CD14-positive monocyte (primary cell): ENCODE results near the gene MCC. TPM values are rescaled to one million over a fixed set of nuclear protein-coding genes. Genes with fewer than 3 reads are reported as not detected.

Experiments used
- DNase-seq, 3 donors: peaks; one replicate each; pipeline ENCODE4 v3.0.0-alpha.2; 2011 to 2022
- H2AFZ ChIP-seq: 2 replicates; pipeline ENCODE4 v1.6.0; 2012; ENCODE audit warnings: mild to moderate bottlenecking, low read depth, low read length, inconsistent platforms; ENCODE audit not compliant: insufficient read depth, poor library complexity, severe bottlenecking
- H3K27ac ChIP-seq, 2 donors: 1 replicate in 1 of 2; 2 replicates in 1 of 2; pipeline ENCODE4 v1.5.1; 2012 to 2013; ENCODE audit warnings: low read length in 2 of 2, control low read depth in 1 of 2, inconsistent platforms in 1 of 2, low read depth in 1 of 2, mild to moderate bottlenecking in 1 of 2
- H3K27me3 ChIP-seq, 2 donors: one replicate each; pipeline versions ENCODE4 v1.6.0 to v1.6.1; 2011 to 2013; ENCODE audit warnings: low read length in 2 of 2; ENCODE audit not compliant: control insufficient read depth in 2 of 2, insufficient read depth in 2 of 2
- H3K36me3 ChIP-seq, 2 donors: replicated peaks in 1 of 2; 1 replicate in 1 of 2; 2 replicates in 1 of 2; pipeline versions ENCODE4 v1.5.1 to v1.6.1; 2012 to 2013; ENCODE audit warnings: low read length in 2 of 2, control low read depth in 1 of 2, inconsistent platforms in 1 of 2, mild to moderate bottlenecking in 1 of 2; ENCODE audit not compliant: insufficient read depth in 2 of 2, control insufficient read depth in 1 of 2
- H3K4me1 ChIP-seq, 2 donors: 1 replicate in 1 of 2; 2 replicates in 1 of 2; pipeline versions ENCODE4 v1.5.1 to v1.6.1; 2012 to 2013; ENCODE audit warnings: low read length in 2 of 2, control low read depth in 1 of 2, inconsistent platforms in 1 of 2, mild to moderate bottlenecking in 1 of 2, moderate library complexity in 1 of 2; ENCODE audit not compliant: insufficient read depth in 2 of 2, control insufficient read depth in 1 of 2
- H3K4me2 ChIP-seq: replicated peaks from 2 replicates; pipeline ENCODE3; 2012; ENCODE audit warnings: low read length, moderate library complexity, mild to moderate bottlenecking; ENCODE audit not compliant: poor library complexity, severe bottlenecking; ENCODE audit errors: extremely low read depth
- H3K4me3 ChIP-seq, 3 experiments: fragments of 200-600 bp in 1 of 3; sonication (generic) in 1 of 3; replicated peaks in 1 of 3; 1 replicate in 2 of 3; 2 replicates in 1 of 3; pipeline ENCODE4 v1.5.1; 2011 to 2013; ENCODE audit warnings: low read length in 3 of 3, mild to moderate bottlenecking in 3 of 3, control low read depth in 2 of 3, low read depth in 2 of 3, inconsistent platforms in 1 of 3, moderate library complexity in 1 of 3
- H3K79me2 ChIP-seq: 2 replicates; pipeline ENCODE4 v1.6.0; 2012; ENCODE audit warnings: mild to moderate bottlenecking, control low read depth, inconsistent platforms, low read length, moderate library complexity; ENCODE audit not compliant: insufficient read depth
- H3K9ac ChIP-seq: 2 replicates; pipeline ENCODE4 v1.6.0; 2017; ENCODE audit warnings: low read length, mild to moderate bottlenecking; ENCODE audit not compliant: insufficient read depth, poor library complexity, severe bottlenecking
- H3K9me3 ChIP-seq, 2 donors: replicated peaks in 1 of 2; 1 replicate in 1 of 2; 2 replicates in 1 of 2; pipeline versions ENCODE4 v1.5.1 to v1.6.1; 2012 to 2013; ENCODE audit warnings: low read length in 2 of 2, control low read depth in 1 of 2; ENCODE audit not compliant: control insufficient read depth in 1 of 2, insufficient read depth in 1 of 2
- H4K20me1 ChIP-seq: 2 replicates; pipeline ENCODE4 v1.6.0; 2012; ENCODE audit warnings: mild to moderate bottlenecking, low read length, control low read depth, moderate library complexity; ENCODE audit not compliant: insufficient read depth
- H3K27ac Mint-ChIP-seq, 7 donors: one replicate each; pipeline ENCODE4 v1.8.0; 2020; ENCODE audit warnings: mild to moderate bottlenecking in 7 of 7, mixed read lengths in 7 of 7, moderate library complexity in 6 of 7, inconsistent platforms in 2 of 7
- H3K27me3 Mint-ChIP-seq, 3 donors: one replicate each; pipeline ENCODE4 v1.8.0; 2021 to 2022; ENCODE audit warnings: low read depth in 3 of 3, mild to moderate bottlenecking in 3 of 3, mixed read lengths in 3 of 3, moderate library complexity in 3 of 3, inconsistent platforms in 1 of 3
- H3K36me3 Mint-ChIP-seq, 2 donors: one replicate each; pipeline ENCODE4 v1.8.0; 2020; ENCODE audit warnings: mixed read lengths in 2 of 2, inconsistent platforms in 1 of 2, mild to moderate bottlenecking in 1 of 2
- H3K4me1 Mint-ChIP-seq: one replicate; pipeline ENCODE4 v1.8.0; 2020; ENCODE audit warnings: mild to moderate bottlenecking, mixed read lengths
- H3K4me3 Mint-ChIP-seq, 2 donors: one replicate each; pipeline ENCODE4 v1.8.0; 2020; ENCODE audit warnings: mild to moderate bottlenecking in 2 of 2, mixed read lengths in 2 of 2, moderate library complexity in 1 of 2
- H3K9me3 Mint-ChIP-seq, 7 donors: one replicate each; pipeline ENCODE4 v1.8.0; 2020 to 2022; ENCODE audit warnings: mixed read lengths in 7 of 7, mild to moderate bottlenecking in 6 of 7, moderate library complexity in 6 of 7, inconsistent platforms in 2 of 7
- CTCF ChIP-seq: fragments of 200-600 bp; IDR thresholded peaks from one replicate; pipeline ENCODE4 v1.8.0; 2022; ENCODE audit warnings: antibody characterized with exemption, mild to moderate bottlenecking
- WGBS: methylation state at CpG from one replicate; pipeline ENCODE4 v1.1.5; 2013; ENCODE audit warnings: missing lambda C conversion rate; ENCODE audit not compliant: insufficient coverage; 5-methylcytosine and 5-hydroxymethylcytosine counted together
- intact Hi-C, 2 donors: fragments of 100-400 bp; cut with micrococcal nuclease; formaldehyde crosslinking; loops; one replicate each; pipeline versions ENCODE4 v1.15.0 to v1.15.1; 2023
- polyA plus RNA-seq, 3 donors: library from polyadenylated mRNA; depleted of rRNA in 1 of 3; unstranded in 2 of 3; stranded (reverse) in 1 of 3; fragments of 300-500 nt in 2 of 3; fragments of >200 nt in 1 of 3; fragmentation: Illumina TruSeq in 2 of 3; gene quantifications; 1 replicate in 2 of 3; 2 replicates in 1 of 3; pipeline ENCODE4 v1.2.3, GENCODE V29; 2012 to 2021

Gene MCC
- polyA plus RNA-seq, 3 donors = 0.09 TPM; not detected in 2

GRCh38 chr5:113378081-113378480 lies 110.2 kb downstream of the MCC start:
- Mint-ChIP-seq H3K4me1 (peaks cover 14% of the 10 kb centered on the region), H3K27ac (no peak overlapping the region), H3K9me3 (peaks cover 0 to 5% (median 1%) of the 10 kb centered on the region in 7 donors), H3K36me3 (no peaks in the 10 kb centered on the region), H3K4me3 (no peak overlapping the region), H3K27me3 (peaks cover 41 to 62% (median 51%) of the 10 kb centered on the region in 3 donors)
- intact Hi-C loops = loop anchor here in 1 of 2 donors (5.0 kb wide), 1 partner anchor 229 kb away; no protein-coding TSS in a partner anchor
- no peak for TF ChIP-seq CTCF
- no peaks in the 10 kb centered on the region for H3K79me2 ChIP-seq
- H2AFZ ChIP-seq = no peak overlapping the region
- H3K4me2 ChIP-seq = no peak overlapping the region
- H3K4me3 ChIP-seq = no peak overlapping the region
- no peak overlapping the region for H3K27ac ChIP-seq
- H3K27me3 ChIP-seq = peaks cover 59 to 72% of the 10 kb centered on the region in 2 donors
- H3K9ac ChIP-seq = no peak overlapping the region
- H4K20me1 ChIP-seq = no peaks in the 10 kb centered on the region
- H3K4me1 ChIP-seq = peaks cover 13 to 20% of the 10 kb centered on the region in 2 donors
- DNase-seq = peak in 1 of 3 donors; percentile 5
- no peaks in the 10 kb centered on the region for H3K36me3 ChIP-seq
- peaks cover 0 to 7% of the 10 kb centered on the region in 2 donors for H3K9me3 ChIP-seq

- Histone ChIP-seq H3K27me3 (peaks cover 49 to 66% of the 10 kb centered on the region in 2 donors), H3K9me3 (peaks cover 0 to 7% of the 10 kb centered on the region in 2 donors), H3K27ac (no peak overlapping the region), H3K79me2 (no peaks in the 10 kb centered on the region), H3K9ac (no peak overlapping the region), H3K4me3 (no peak overlapping the region), H3K4me2 (no peak overlapping the region), H2AFZ (no peak overlapping the region), H3K4me1 (peaks cover 13 to 20% of the 10 kb centered on the region in 2 donors), H3K36me3 (no peaks in the 10 kb centered on the region), H4K20me1 (no peaks in the 10 kb centered on the region)
- H3K36me3 Mint-ChIP-seq = no peaks in the 10 kb centered on the region
- intact Hi-C loops = loop anchor here in 1 of 2 donors (5.0 kb wide), 1 partner anchor 231 kb away; no protein-coding TSS in a partner anchor
- H3K9me3 Mint-ChIP-seq = peaks cover 0 to 5% (median 0%) of the 10 kb centered on the region in 7 donors
- peaks cover 14% of the 10 kb centered on the region for H3K4me1 Mint-ChIP-seq
- peak overlapping the region in 1 of 2 donors; percentile 11 for H3K4me3 Mint-ChIP-seq
- no peak for TF ChIP-seq CTCF
- peaks cover 36 to 60% (median 50%) of the 10 kb centered on the region in 3 donors for H3K27me3 Mint-ChIP-seq
- no peak for DNase-seq
- no peak overlapping the region for H3K27ac Mint-ChIP-seq
- no CpG with 5 or more reads among the region's 3 CpGs for WGBS
Measured at GRCh38 chr5:113376640-113377039, 111.6 kb downstream of the MCC start.
